GM12891 (cell line): ENCODE measurements around the gene NKIRAS2.

Experiments
- PAX5 ChIP-seq: IDR thresholded peaks from 2 replicates; pipeline ENCODE4 v1.6.1; 2011; ENCODE audit warnings: low read length, moderate library complexity, mild to moderate bottlenecking; ENCODE audit not compliant: insufficient read depth, severe bottlenecking
- POLR2A ChIP-seq: IDR thresholded peaks from 2 replicates; pipeline ENCODE4 v1.6.1; 2011; ENCODE audit warnings: low read depth, low read length, control low read depth
- POLR2AphosphoS5 ChIP-seq: IDR thresholded peaks from 2 replicates; pipeline ENCODE4 v1.6.1; 2011; ENCODE audit warnings: low read depth, low read length, control low read depth
- TAF1 ChIP-seq: IDR thresholded peaks from 2 replicates; pipeline ENCODE4 v1.6.1; 2011; ENCODE audit warnings: low read depth, low read length, control low read depth

DNA sequence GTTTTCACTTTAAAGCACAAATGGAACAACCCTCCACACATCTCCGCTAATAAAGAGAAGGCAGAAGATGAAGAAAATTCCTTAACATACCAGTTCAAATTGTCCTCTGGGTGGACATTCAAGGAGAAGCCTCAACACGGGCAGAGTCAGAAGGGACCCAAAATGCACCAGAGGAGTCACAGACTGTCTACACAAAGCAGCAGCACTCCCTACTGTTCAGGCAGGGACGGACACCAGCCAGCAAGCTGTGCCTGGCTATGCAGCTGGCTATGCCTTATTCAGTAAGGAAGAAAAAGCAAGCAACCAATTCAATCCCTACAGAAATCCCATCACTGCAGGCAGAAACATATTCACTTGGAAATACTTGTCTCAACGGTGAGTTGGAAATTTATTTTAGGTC, 10.7 kb upstream of the NKIRAS2 start:
- no peak for TF ChIP-seq POLR2AphosphoS5
- TF ChIP-seq POLR2A = no peak
- no peak for TF ChIP-seq PAX5
- TF ChIP-seq TAF1 = no peak
